Measurements from ENCODE around the gene CNTNAP3B.
"Not testable (repeated sequence)": the region's sequence is repeated elsewhere in the genome, so short reads cannot be mapped to it uniquely, and the experiment has no call there.

The CNTNAP3B gene

GRCh38 chr9:42050701-42051100 lies 78.5 kb downstream of the CNTNAP3B start:
- H3K4me1 Mint-ChIP-seq; ATAC-seq (replicated peaks; ENCODE audit: extremely low read depth, poor library complexity, severe bottlenecking); H3K27me3 Mint-ChIP-seq; H3K36me3 Mint-ChIP-seq (ENCODE audit: insufficient read depth); H3K4me3 Mint-ChIP-seq; H3K9me3 Mint-ChIP-seq; DNase-seq (ENCODE audit: low spot score in 2 of 2); H3K27ac Mint-ChIP-seq (ENCODE audit: low read depth): not testable (repeated sequence)

GRCh38 chr9:42044422-42045010 lies 84.7 kb downstream of the CNTNAP3B start:
- not testable (repeated sequence) for H3K9me3 Mint-ChIP-seq; ATAC-seq (replicated peaks; ENCODE audit: extremely low read depth, poor library complexity, severe bottlenecking); H3K4me1 Mint-ChIP-seq; H3K36me3 Mint-ChIP-seq (ENCODE audit: insufficient read depth); H3K27ac Mint-ChIP-seq (ENCODE audit: low read depth); H3K4me3 Mint-ChIP-seq; DNase-seq (ENCODE audit: low spot score in 2 of 2); H3K27me3 Mint-ChIP-seq

- not testable (repeated sequence) for H3K27me3 Mint-ChIP-seq; DNase-seq (ENCODE audit: low spot score in 2 of 2); H3K27ac Mint-ChIP-seq (ENCODE audit: low read depth); H3K36me3 Mint-ChIP-seq (ENCODE audit: insufficient read depth); H3K4me3 Mint-ChIP-seq; ATAC-seq (replicated peaks; ENCODE audit: extremely low read depth, poor library complexity, severe bottlenecking); H3K4me1 Mint-ChIP-seq; H3K9me3 Mint-ChIP-seq
Observed at GRCh38 chr9:42033541-42033940, 95.7 kb downstream of the CNTNAP3B start.

- not testable (repeated sequence) for H3K4me3 Mint-ChIP-seq; H3K27me3 Mint-ChIP-seq; H3K27ac Mint-ChIP-seq (ENCODE audit: low read depth); H3K36me3 Mint-ChIP-seq (ENCODE audit: insufficient read depth); H3K9me3 Mint-ChIP-seq; ATAC-seq (replicated peaks; ENCODE audit: extremely low read depth, poor library complexity, severe bottlenecking); H3K4me1 Mint-ChIP-seq; DNase-seq (ENCODE audit: low spot score in 2 of 2)
Observed at GRCh38 chr9:42020639-42021038, 108.6 kb downstream of the CNTNAP3B start.

- H3K27me3 Mint-ChIP-seq; H3K9me3 Mint-ChIP-seq; H3K36me3 Mint-ChIP-seq (ENCODE audit: insufficient read depth); H3K27ac Mint-ChIP-seq (ENCODE audit: low read depth); ATAC-seq (replicated peaks; ENCODE audit: extremely low read depth, poor library complexity, severe bottlenecking); H3K4me3 Mint-ChIP-seq; H3K4me1 Mint-ChIP-seq: not testable (repeated sequence)
- DNase-seq (ENCODE audit: low spot score in 2 of 2), result peak in 1 of 2 donors; percentile 8
Observed at GRCh38 chr9:42018220-42018922, 110.9 kb downstream of the CNTNAP3B start.

- not testable (repeated sequence) for H3K27me3 Mint-ChIP-seq; H3K27ac Mint-ChIP-seq (ENCODE audit: low read depth); H3K9me3 Mint-ChIP-seq; DNase-seq (ENCODE audit: low spot score in 2 of 2); H3K4me1 Mint-ChIP-seq; H3K36me3 Mint-ChIP-seq (ENCODE audit: insufficient read depth); ATAC-seq (replicated peaks; ENCODE audit: extremely low read depth, poor library complexity, severe bottlenecking); H3K4me3 Mint-ChIP-seq
Observed at GRCh38 chr9:42014317-42014716, 114.9 kb downstream of the CNTNAP3B start.

GRCh38 chr9:41991607-41992006 lies 137.6 kb downstream of the CNTNAP3B start:
- H3K36me3 Mint-ChIP-seq (ENCODE audit: insufficient read depth); H3K27me3 Mint-ChIP-seq; DNase-seq (ENCODE audit: low spot score in 2 of 2); H3K27ac Mint-ChIP-seq (ENCODE audit: low read depth); ATAC-seq (replicated peaks; ENCODE audit: extremely low read depth, poor library complexity, severe bottlenecking); H3K4me3 Mint-ChIP-seq; H3K9me3 Mint-ChIP-seq; H3K4me1 Mint-ChIP-seq: not testable (repeated sequence)

- not testable (repeated sequence) for H3K27me3 Mint-ChIP-seq; DNase-seq (ENCODE audit: low spot score in 2 of 2); ATAC-seq (replicated peaks; ENCODE audit: extremely low read depth, poor library complexity, severe bottlenecking); H3K4me3 Mint-ChIP-seq; H3K36me3 Mint-ChIP-seq (ENCODE audit: insufficient read depth); H3K9me3 Mint-ChIP-seq; H3K27ac Mint-ChIP-seq (ENCODE audit: low read depth); H3K4me1 Mint-ChIP-seq
Observed at GRCh38 chr9:41980271-41980670, 149.0 kb downstream of the CNTNAP3B start.

GRCh38 chr9:41977965-41978600 lies 151.1 kb downstream of the CNTNAP3B start:
- H3K4me1 Mint-ChIP-seq; ATAC-seq (replicated peaks; ENCODE audit: extremely low read depth, poor library complexity, severe bottlenecking); H3K27me3 Mint-ChIP-seq; H3K4me3 Mint-ChIP-seq; H3K27ac Mint-ChIP-seq (ENCODE audit: low read depth); H3K9me3 Mint-ChIP-seq; H3K36me3 Mint-ChIP-seq (ENCODE audit: insufficient read depth); DNase-seq (ENCODE audit: low spot score in 2 of 2): not testable (repeated sequence)

GRCh38 chr9:41974906-41975305 lies 154.3 kb downstream of the CNTNAP3B start:
- not testable (repeated sequence) for ATAC-seq (replicated peaks; ENCODE audit: extremely low read depth, poor library complexity, severe bottlenecking); H3K36me3 Mint-ChIP-seq (ENCODE audit: insufficient read depth); H3K9me3 Mint-ChIP-seq; H3K4me3 Mint-ChIP-seq; DNase-seq (ENCODE audit: low spot score in 2 of 2); H3K4me1 Mint-ChIP-seq; H3K27me3 Mint-ChIP-seq; H3K27ac Mint-ChIP-seq (ENCODE audit: low read depth)

GRCh38 chr9:41953007-41953406 lies 176.2 kb downstream of the CNTNAP3B start:
- not testable (repeated sequence) for H3K9me3 Mint-ChIP-seq, H3K4me3 Mint-ChIP-seq

GRCh38 chr9:41941738-41942137 lies 187.5 kb downstream of the CNTNAP3B start:
- H3K27me3 Mint-ChIP-seq; H3K27ac Mint-ChIP-seq (ENCODE audit: low read depth); DNase-seq (ENCODE audit: low spot score in 2 of 2); H3K36me3 Mint-ChIP-seq (ENCODE audit: insufficient read depth); H3K4me3 Mint-ChIP-seq; ATAC-seq (replicated peaks; ENCODE audit: extremely low read depth, poor library complexity, severe bottlenecking); H3K9me3 Mint-ChIP-seq; H3K4me1 Mint-ChIP-seq: not testable (repeated sequence)

More at GRCh38 chr9:41953007-41953406, 176.2 kb downstream of the CNTNAP3B start:
- not testable (repeated sequence) for H3K4me1 Mint-ChIP-seq; DNase-seq (ENCODE audit: low spot score in 2 of 2); H3K36me3 Mint-ChIP-seq (ENCODE audit: insufficient read depth); H3K27ac Mint-ChIP-seq (ENCODE audit: low read depth); H3K27me3 Mint-ChIP-seq; ATAC-seq (replicated peaks; ENCODE audit: extremely low read depth, poor library complexity, severe bottlenecking)

- not testable (repeated sequence) for H3K4me3 Mint-ChIP-seq; H3K27me3 Mint-ChIP-seq; ATAC-seq (replicated peaks; ENCODE audit: extremely low read depth, poor library complexity, severe bottlenecking); H3K4me1 Mint-ChIP-seq; H3K36me3 Mint-ChIP-seq (ENCODE audit: insufficient read depth); H3K27ac Mint-ChIP-seq (ENCODE audit: low read depth); DNase-seq (ENCODE audit: low spot score in 2 of 2); H3K9me3 Mint-ChIP-seq
Observed at GRCh38 chr9:41938143-41938542, 191.1 kb downstream of the CNTNAP3B start.

All from central memory CD8-positive, alpha-beta T cell (primary cell).